Lung (tissue), 16 donors: ENCODE measurements around the gene KIAA0586. TPM values are rescaled to one million over a fixed set of nuclear protein-coding genes. Genes with fewer than 3 reads are reported as not detected.

ENCODE experiments used
- ATAC-seq: fragments of 200-7000 bp; cut with Tn5 transposase; one replicate; pipeline ENCODE4 v1.9.1; 2020; ENCODE audit warnings: moderate number of reproducible peaks; ENCODE audit not compliant: insufficient read depth, low FRiP score
- DNase-seq, 3 donors: peaks; one replicate each; pipeline ENCODE4 v3.0.0-alpha.2; 2013 to 2017
- H3K27ac ChIP-seq, 2 donors: one replicate each; pipeline ENCODE4 v1.5.1; 2013; ENCODE audit warnings: mild to moderate bottlenecking in 2 of 2, moderate library complexity in 2 of 2, control low read depth in 1 of 2, inconsistent platforms in 1 of 2, low read depth in 1 of 2, low read length in 1 of 2
- H3K27me3 ChIP-seq, 3 donors: one replicate each; pipeline ENCODE4 v1.5.1; 2013; ENCODE audit warnings: low read length in 2 of 3; ENCODE audit not compliant: control insufficient read depth in 3 of 3, insufficient read depth in 3 of 3
- H3K36me3 ChIP-seq, 4 donors: one replicate each; pipeline ENCODE4 v1.5.1; 2013; ENCODE audit warnings: low read length in 4 of 4, mild to moderate bottlenecking in 1 of 4, moderate library complexity in 1 of 4; ENCODE audit not compliant: control insufficient read depth in 4 of 4, insufficient read depth in 4 of 4
- H3K4me1 ChIP-seq, 5 donors: one replicate each; pipeline ENCODE4 v1.5.1; 2013; ENCODE audit warnings: low read length in 5 of 5, mild to moderate bottlenecking in 2 of 5, moderate library complexity in 1 of 5; ENCODE audit not compliant: control insufficient read depth in 5 of 5, insufficient read depth in 5 of 5
- H3K4me3 ChIP-seq: one replicate; pipeline ENCODE4 v1.5.1; 2013; ENCODE audit warnings: mild to moderate bottlenecking, control low read depth, moderate library complexity
- H3K9ac ChIP-seq, 2 donors: one replicate each; pipeline ENCODE4 v1.5.1; 2013; ENCODE audit warnings: low read length in 2 of 2, control low read depth in 1 of 2; ENCODE audit not compliant: insufficient read depth in 1 of 2
- H3K9me3 ChIP-seq, 4 donors: one replicate each; pipeline ENCODE4 v1.5.1; 2013; ENCODE audit warnings: low read length in 3 of 4, mild to moderate bottlenecking in 1 of 4, moderate library complexity in 1 of 4; ENCODE audit not compliant: control insufficient read depth in 4 of 4, insufficient read depth in 3 of 4
- WGBS, 2 donors: extraction: QIAGEN DNeasy Blood & Tissue Kit; methylation state at CpG; one replicate each; pipeline ENCODE4 v1.1.7; 2013; 5-methylcytosine and 5-hydroxymethylcytosine counted together
- long read RNA-seq, 5 donors: transcript quantifications; one replicate each; lab custom pipeline, GENCODE V29; 2026
- polyA plus RNA-seq, 2 donors: library from polyadenylated mRNA; stranded (reverse); fragments of 200-250 nt; gene quantifications; one replicate each; pipeline ENCODE4 v1.2.1, GENCODE V29; 2013
- total RNA-seq, 2 donors: library from RNA; depleted of rRNA in 1 of 2; stranded (reverse); fragments of >200 nt in 1 of 2; gene quantifications; one replicate each; pipeline ENCODE4 v1.2.1, GENCODE V29; 2014 to 2021
- TF ChIP-seq, protein P1 (sequence below): IDR thresholded peaks from 2 replicates; pipeline ENCODE4 v1.5.1; 2012; ENCODE audit warnings: mild to moderate bottlenecking; ENCODE audit errors: control extremely low read depth, extremely low read depth
- donor health status: control.
- donor health status: control.
- donor health status: Bipolar disorder and iron deficiency.
- donor health status: healthy.
- donor health status: DM: yes; HTN: yes; CAD: no.

KIAA0586 gene
- total RNA-seq: 10 to 100 TPM; 13.4 to 30.1 TPM
- 1 to 10 TPM; 5.3 to 5.8 TPM for polyA plus RNA-seq
- long read RNA-seq, donor 1: 0 reads
- long read RNA-seq, donor 2: 0 reads
- long read RNA-seq, donor 3: 0 reads
- long read RNA-seq, donor 4: 0 reads
- long read RNA-seq, donor 5: 0 reads

DNA sequence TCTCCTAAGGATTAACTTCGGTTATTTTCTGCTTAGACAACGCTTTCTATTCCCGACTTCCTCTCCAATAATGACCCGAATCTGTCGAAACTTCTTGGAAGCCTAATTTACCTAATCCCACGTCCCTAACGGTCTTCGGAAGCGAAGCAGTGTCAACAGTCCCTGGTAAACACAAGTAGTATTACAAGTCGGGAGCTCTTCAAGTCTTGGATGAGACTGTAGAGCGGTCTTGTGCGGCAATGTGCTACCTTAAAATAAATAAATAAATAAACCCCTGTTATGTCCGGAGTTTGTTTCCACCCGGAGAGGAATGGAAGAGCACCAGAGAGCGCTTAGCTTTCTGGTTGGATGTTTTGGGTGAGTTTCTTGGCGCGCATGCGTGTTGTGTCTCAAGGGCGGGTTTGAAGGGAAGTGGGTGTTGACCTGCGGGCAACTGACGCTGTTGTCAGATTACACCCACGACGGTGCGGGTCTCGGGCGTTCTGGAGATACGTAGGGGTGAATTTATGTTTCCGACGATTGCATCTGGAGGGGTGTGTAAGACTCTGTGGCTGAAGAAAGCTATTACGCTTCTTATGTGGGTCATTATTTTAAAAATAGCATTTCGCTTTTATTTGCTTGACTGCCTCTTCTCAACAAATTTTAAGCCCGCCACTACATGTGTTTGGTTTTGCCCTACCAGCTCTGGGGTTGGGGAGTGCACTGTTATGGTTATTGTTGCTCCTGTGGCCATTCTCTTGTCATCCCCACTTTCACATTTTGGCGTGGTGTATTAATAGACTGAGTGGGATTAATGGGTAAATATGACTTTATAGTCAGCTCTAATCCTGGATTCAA, at the start of gene KIAA0586, which contains the start of gene TIMM9:
Gene KIAA0586, plus strand, starts transcription at position 439 of the 837 bp plus-strand sequence. CDS start 546 bp downstream, outside the sequence.
Gene TIMM9, minus strand, starts transcription at position 251 of the 837 bp plus-strand sequence. CDS start 15,586 bp downstream, outside the sequence.
- Histone ChIP-seq H3K4me1 (peaks cover 0 to 16% (median 3%) of the 10 kb centered on the region in 5 donors), H3K27ac (peak within 1 kb of the TSS; percentile 97 to 98), H3K27me3 (no peaks in the 10 kb centered on the region), H3K4me3 (peak within 1 kb of the TSS; percentile 94), H3K9ac (peak within 1 kb of the TSS; percentile 84 to 97), H3K36me3 (peaks cover 2 to 8% (median 8%) of the 10 kb centered on the region in 4 donors), H3K9me3 (no peaks in the 10 kb centered on the region)
- peak; percentile 98 to 100 (median 99) for DNase-seq
- WGBS, 2 donors: 0% methylated on average over 33 of the region's 33 CpGs
- TF ChIP-seq, protein P1, sequence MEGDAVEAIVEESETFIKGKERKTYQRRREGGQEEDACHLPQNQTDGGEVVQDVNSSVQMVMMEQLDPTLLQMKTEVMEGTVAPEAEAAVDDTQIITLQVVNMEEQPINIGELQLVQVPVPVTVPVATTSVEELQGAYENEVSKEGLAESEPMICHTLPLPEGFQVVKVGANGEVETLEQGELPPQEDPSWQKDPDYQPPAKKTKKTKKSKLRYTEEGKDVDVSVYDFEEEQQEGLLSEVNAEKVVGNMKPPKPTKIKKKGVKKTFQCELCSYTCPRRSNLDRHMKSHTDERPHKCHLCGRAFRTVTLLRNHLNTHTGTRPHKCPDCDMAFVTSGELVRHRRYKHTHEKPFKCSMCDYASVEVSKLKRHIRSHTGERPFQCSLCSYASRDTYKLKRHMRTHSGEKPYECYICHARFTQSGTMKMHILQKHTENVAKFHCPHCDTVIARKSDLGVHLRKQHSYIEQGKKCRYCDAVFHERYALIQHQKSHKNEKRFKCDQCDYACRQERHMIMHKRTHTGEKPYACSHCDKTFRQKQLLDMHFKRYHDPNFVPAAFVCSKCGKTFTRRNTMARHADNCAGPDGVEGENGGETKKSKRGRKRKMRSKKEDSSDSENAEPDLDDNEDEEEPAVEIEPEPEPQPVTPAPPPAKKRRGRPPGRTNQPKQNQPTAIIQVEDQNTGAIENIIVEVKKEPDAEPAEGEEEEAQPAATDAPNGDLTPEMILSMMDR: no peak
- ATAC-seq: peak; percentile 100

DNA sequence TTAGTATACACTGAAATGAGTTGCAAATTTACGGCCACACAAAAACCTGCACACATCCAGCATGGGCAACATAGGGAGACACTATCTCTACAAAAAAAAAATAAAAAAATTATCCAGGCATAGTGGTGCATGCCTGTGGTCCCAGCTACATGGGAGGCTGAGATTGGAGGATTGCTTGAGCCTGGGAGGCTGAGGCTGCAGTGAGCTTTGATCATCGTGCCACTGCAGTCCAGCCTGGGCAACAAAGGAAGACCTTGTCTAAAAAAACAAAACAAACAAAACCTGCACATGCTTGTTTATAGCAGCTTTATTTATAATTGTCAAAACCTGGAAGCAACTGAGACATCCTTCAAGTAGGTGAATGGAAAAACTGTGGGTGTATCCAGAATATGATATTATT, 36.7 kb upstream of the KIAA0586 start:
- peaks cover 0 to 5% (median 2%) of the 10 kb centered on the region in 5 donors for H3K4me1 ChIP-seq
- TF ChIP-seq, protein P1: no peak
- no peak overlapping the region for H3K27ac ChIP-seq
- H3K27me3 ChIP-seq: no peaks in the 10 kb centered on the region
- ATAC-seq (no peak), DNase-seq (no peak)
- H3K9ac ChIP-seq: no peak overlapping the region
- H3K9me3 ChIP-seq: no peaks in the 10 kb centered on the region
- H3K36me3 ChIP-seq: peaks cover 0 to 2% (median 0%) of the 10 kb centered on the region in 4 donors
- 87 to 93% methylated on average over 2 of the region's 2 CpGs for WGBS, 2 donors
- H3K4me3 ChIP-seq: no peak overlapping the region

DNA sequence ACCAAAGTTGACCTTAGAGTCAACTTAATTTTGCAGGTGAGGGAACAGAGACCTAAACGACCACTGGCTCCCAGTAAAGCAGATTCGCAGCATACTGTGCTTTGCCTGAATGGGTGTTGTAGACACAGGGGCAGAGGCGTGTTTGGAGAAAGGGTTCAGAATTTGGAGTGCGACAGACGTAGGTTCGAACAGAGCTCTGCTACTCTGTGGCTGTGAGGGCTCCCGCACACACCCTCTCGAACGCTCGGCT, 32.0 kb upstream of the KIAA0586 start:
- Histone ChIP-seq H3K4me1 (peaks cover 0 to 8% (median 3%) of the 10 kb centered on the region in 5 donors), H3K9me3 (no peaks in the 10 kb centered on the region), H3K27ac (peak overlapping the region in 1 of 2 donors; percentile 68), H3K27me3 (no peaks in the 10 kb centered on the region), H3K9ac (peak overlapping the region; percentile 12 to 79), H3K36me3 (no peaks in the 10 kb centered on the region), H3K4me3 (peak overlapping the region; percentile 25)
- 15 to 17% methylated on average over 10 of the region's 10 CpGs for WGBS, 2 donors
- TF ChIP-seq, protein P1: no peak
- ATAC-seq (no peak), DNase-seq (no peak)
